Fibroblast of lung (primary cell): ENCODE data around the gene FBXL2.

Source experiments
- CTCF ChIP-seq, 2 donors: IDR thresholded peaks in 1 of 2; conservative IDR thresholded peaks in 1 of 2; 1 replicate in 1 of 2; 2 replicates in 1 of 2; pipeline ENCODE4 v1.5.1; 2011 to 2012; ENCODE audit warnings: low read length in 2 of 2, control low read depth in 1 of 2, inconsistent platforms in 1 of 2, low read depth in 1 of 2, mild to moderate bottlenecking in 1 of 2
- EZH2 ChIP-seq: IDR thresholded peaks from 2 replicates; pipeline ENCODE4 v1.5.1; 2012; ENCODE audit warnings: low read length, control low read depth, mild to moderate bottlenecking; ENCODE audit errors: missing control alignments

GRCh38 chr3:33426068-33426467, 148.8 kb downstream of the FBXL2 start:
- no peak for TF ChIP-seq CTCF (conservative IDR thresholded peaks at IDR 0.05 in 1 of 2, IDR thresholded peaks at IDR 0.05 in 1 of 2; ENCODE audit: low read depth in 1 of 2, low read length in 2 of 2)
- TF ChIP-seq EZH2: no peak
